Measurements from ENCODE around the gene ELF2. TPM values are rescaled to one million over a fixed set of nuclear protein-coding genes. Genes with fewer than 3 reads are reported as not detected.
A peak's percentile ranks its signal among the peaks of the same experiment; 100 is the strongest.

ELF2 gene
- total and polyA plus RNA-seq, 2 of the 8 experiments (the other 6 are each of a cell fraction or from before 2014, with no cell fraction given): 21.1 to 44.3 TPM

GRCh38 chr4:139042981-139043460, 134.0 kb downstream of the ELF2 start:
- Histone ChIP-seq H3K9ac (replicated peaks in 1 of 4; ENCODE audit: extremely low read depth in 1 of 4, low read depth in 3 of 4, low read length in 3 of 4) (no peak overlapping the region), H3K56ac (replicated peaks; ENCODE audit: insufficient read length, low read depth, low read length) (no peak overlapping the region), H2BK120ac (replicated peaks; ENCODE audit: low read depth, low read length) (no peak overlapping the region), H4K8ac (ENCODE audit: extremely low read depth, insufficient read depth, low read length) (no peak overlapping the region), H3K23me2 (ENCODE audit: low read depth, low read length) (no peaks in the 10 kb centered on the region), H3K14ac (ENCODE audit: insufficient read length) (no peak overlapping the region), H3K23ac (ENCODE audit: insufficient read length) (no peak overlapping the region), H4K20me1 (replicated peaks in 1 of 2; ENCODE audit: control insufficient read depth in 1 of 2, insufficient read depth in 2 of 2, low read length in 2 of 2) (peaks cover 6 to 13% of the 10 kb centered on the region in 2 experiments), H2BK15ac (ENCODE audit: low read length) (no peak overlapping the region), H3K27ac (ENCODE audit: low read depth, low read length) (no peak overlapping the region), H3K79me1 (ENCODE audit: low read depth, low read length) (peaks cover 8% of the 10 kb centered on the region; the same call in 1 of the 2 replicates), H3K18ac (ENCODE audit: extremely low read depth, low read length) (no peak overlapping the region), H3K4me2 (ENCODE audit: insufficient read depth in 1 of 2, low read depth in 2 of 2, low read length in 2 of 2) (no peak overlapping the region), H3K4me1 (replicated peaks in 1 of 4; ENCODE audit: control insufficient read depth in 3 of 4, insufficient read depth in 4 of 4, low read length in 3 of 4) (no peaks in the 10 kb centered on the region), H2BK12ac (ENCODE audit: low read depth, low read length) (no peak overlapping the region), H2BK5ac (ENCODE audit: low read depth, low read length) (no peak overlapping the region), H3K36me3 (ENCODE audit: control insufficient read depth in 2 of 4, insufficient read depth in 4 of 4, low read length in 3 of 4) (peaks cover 3 to 48% (median 17%) of the 10 kb centered on the region in 4 experiments; a peak in 6 of 8 replicates), H3K27me3 (replicated peaks in 1 of 4; ENCODE audit: control insufficient read depth in 3 of 4, extremely low read depth in 1 of 4, insufficient read depth in 3 of 4, low read length in 3 of 4) (no peaks in the 10 kb centered on the region), H2AFZ (ENCODE audit: low read length) (no peak overlapping the region), H2AK5ac (ENCODE audit: low read depth, low read length) (no peak overlapping the region), H3K79me2 (ENCODE audit: control insufficient read depth in 1 of 2, insufficient read depth in 2 of 2, low read length in 2 of 2) (peaks cover 0 to 58% of the 10 kb centered on the region in 2 experiments; a peak in 3 of 4 replicates), H3K9me3 (ENCODE audit: insufficient read depth in 2 of 2, low read depth in 1 of 2, low read length in 1 of 2) (no peaks in the 10 kb centered on the region), H3K4me3 (ENCODE audit: extremely low read depth in 1 of 4, insufficient read depth in 2 of 4, low read depth in 3 of 4, low read length in 4 of 4) (no peak overlapping the region), H2BK20ac (ENCODE audit: low read length) (no peak overlapping the region), H4K5ac (ENCODE audit: insufficient read length, low read depth, low read length) (no peak overlapping the region), H4K91ac (replicated peaks; ENCODE audit: insufficient read length, low read length) (no peak overlapping the region), H3K4ac (replicated peaks; ENCODE audit: insufficient read length, low read depth, low read length) (no peak overlapping the region)
- DNase-seq (ENCODE audit: low read depth in 1 of 2, low spot score in 2 of 2) (peak in 1 of 2 experiments; percentile 45), FAIRE-seq (no peak)
- TF ChIP-seq RAD21 (IDR thresholded peaks at IDR 0.05 in 1 of 2, conservative IDR thresholded peaks at IDR 0.05 in 1 of 2; ENCODE audit: low read depth in 2 of 2, low read length in 2 of 2): no peak
- TF ChIP-seq EGR1 (IDR thresholded peaks at IDR 0.05; ENCODE audit: borderline replicate concordance, low read depth, low read length): no peak
- no peak for TF ChIP-seq CTBP2 (IDR thresholded peaks at IDR 0.05; ENCODE audit: borderline replicate concordance, insufficient read depth, insufficient read length, low read length)
- TF ChIP-seq TAF7 (optimal IDR thresholded peaks at IDR 0.05; ENCODE audit: borderline replicate concordance, low read depth, low read length): no peak
- 86% methylated on average over 10 of the region's 10 CpGs; no CpG with 5 or more reads in 1 of the 2 experiments for WGBS, 2 experiments (ENCODE audit: extremely low coverage in 1 of 2, insufficient coverage in 1 of 2, insufficient read length in 1 of 2, insufficient replicate concordance in 2 of 2, low coverage in 1 of 2, low lambda C conversion rate in 2 of 2, missing lambda C conversion rate in 1 of 2)
- POLR2A ChIA-PET (ENCODE audit: partially characterized antibody): interaction anchor here (0.6 to 1.4 kb wide), 3 partner anchors 12 to 203 kb away, joined by 4 to 5 read pairs (median 4); partner anchors contain the start of gene NOCT
- CTCF ChIA-PET (ENCODE audit: partially characterized antibody): interaction anchor here (1.0 to 4.6 kb wide), 4 partner anchors 10 to 100 kb away, joined by 3 to 37 read pairs (median 6); no protein-coding TSS in a partner anchor
